ENCODE data around the gene FBXO27.
"Not testable (repeated sequence)": the region's sequence is repeated elsewhere in the genome, so short reads cannot be mapped to it uniquely, and the experiment has no call there.

DNA sequence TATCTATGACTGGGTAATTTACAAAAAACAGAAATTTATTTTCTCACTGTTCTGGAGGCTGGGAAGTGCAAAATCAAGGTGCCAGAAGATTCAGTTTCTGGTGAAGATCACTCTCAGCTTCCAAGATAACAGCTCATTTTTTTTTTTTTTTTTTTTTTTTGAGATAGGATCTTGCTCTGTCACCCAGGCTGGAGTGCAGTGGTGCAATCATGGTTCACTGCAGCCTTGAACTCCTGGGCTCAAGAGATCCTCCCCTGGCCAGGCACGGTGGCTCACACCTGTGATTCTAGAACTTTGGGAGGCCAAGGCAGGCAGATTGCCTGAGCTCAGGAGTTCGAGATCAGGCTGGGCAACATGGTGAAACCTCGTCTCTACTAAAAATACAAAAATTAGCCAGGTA is 34.8 kb downstream of the FBXO27 start:
- TF ChIP-seq, protein P1, sequence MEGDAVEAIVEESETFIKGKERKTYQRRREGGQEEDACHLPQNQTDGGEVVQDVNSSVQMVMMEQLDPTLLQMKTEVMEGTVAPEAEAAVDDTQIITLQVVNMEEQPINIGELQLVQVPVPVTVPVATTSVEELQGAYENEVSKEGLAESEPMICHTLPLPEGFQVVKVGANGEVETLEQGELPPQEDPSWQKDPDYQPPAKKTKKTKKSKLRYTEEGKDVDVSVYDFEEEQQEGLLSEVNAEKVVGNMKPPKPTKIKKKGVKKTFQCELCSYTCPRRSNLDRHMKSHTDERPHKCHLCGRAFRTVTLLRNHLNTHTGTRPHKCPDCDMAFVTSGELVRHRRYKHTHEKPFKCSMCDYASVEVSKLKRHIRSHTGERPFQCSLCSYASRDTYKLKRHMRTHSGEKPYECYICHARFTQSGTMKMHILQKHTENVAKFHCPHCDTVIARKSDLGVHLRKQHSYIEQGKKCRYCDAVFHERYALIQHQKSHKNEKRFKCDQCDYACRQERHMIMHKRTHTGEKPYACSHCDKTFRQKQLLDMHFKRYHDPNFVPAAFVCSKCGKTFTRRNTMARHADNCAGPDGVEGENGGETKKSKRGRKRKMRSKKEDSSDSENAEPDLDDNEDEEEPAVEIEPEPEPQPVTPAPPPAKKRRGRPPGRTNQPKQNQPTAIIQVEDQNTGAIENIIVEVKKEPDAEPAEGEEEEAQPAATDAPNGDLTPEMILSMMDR (conservative IDR thresholded peaks at IDR 0.05; ENCODE audit: low read depth, low read length): not testable (repeated sequence)
- not testable (repeated sequence) for TF ChIP-seq CHD1 (IDR thresholded peaks at IDR 0.05; ENCODE audit: low read depth, low read length); POLR2A (IDR thresholded peaks at IDR 0.05; ENCODE audit: low read depth, low read length); MXI1 (IDR thresholded peaks at IDR 0.05; ENCODE audit: borderline replicate concordance, low read depth, low read length); FOS (IDR thresholded peaks at IDR 0.05; ENCODE audit: low read depth, low read length); USF2 (IDR thresholded peaks at IDR 0.05; ENCODE audit: low read depth, low read length); MAFK (IDR thresholded peaks at IDR 0.05; ENCODE audit: low read depth, low read length); BHLHE40 (IDR thresholded peaks at IDR 0.05; ENCODE audit: low read depth, low read length); RAD21 (IDR thresholded peaks at IDR 0.05; ENCODE audit: low read length); RFX5 (IDR thresholded peaks at IDR 0.05; ENCODE audit: low read depth, low read length); NFE2L2 (IDR thresholded peaks at IDR 0.05; ENCODE audit: low read depth, low read length); SMC3 (IDR thresholded peaks at IDR 0.05; ENCODE audit: low read depth, low read length)

All from IMR-90 (cell line).